NCI-H748 treated with DMSO at 0.1 percent for 48 hours (cell line): ENCODE measurements around the gene SSUH2.
"Not testable (repeated sequence)": the region's sequence is repeated elsewhere in the genome, so short reads cannot be mapped to it uniquely, and the experiment has no call there.

Experiments
- DNase-seq: peaks from one replicate; lab custom pipeline; 2025; lab: John Stamatoyannopoulos, UW

The SSUH2 gene

DNA sequence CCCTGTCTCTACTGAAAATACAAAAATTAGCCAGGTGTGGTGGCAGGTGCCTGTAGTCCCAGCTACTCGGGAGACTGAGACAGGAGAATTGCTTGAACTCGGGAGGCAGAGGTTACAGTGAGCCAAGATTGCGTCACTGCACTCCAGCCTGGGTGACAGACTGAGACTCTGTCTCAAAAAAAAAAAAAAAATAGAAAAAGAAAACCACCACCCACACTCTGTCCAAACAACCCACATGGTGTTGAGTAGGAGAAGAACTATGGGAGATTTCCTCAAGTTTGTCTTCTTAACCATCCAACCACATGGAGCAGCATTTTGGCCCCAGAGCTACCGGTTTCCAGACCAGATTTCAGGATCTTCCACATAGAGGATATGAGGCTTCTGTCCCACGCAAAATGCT, 64.2 kb downstream of the SSUH2 start:
- not testable (repeated sequence) for DNase-seq

DNA sequence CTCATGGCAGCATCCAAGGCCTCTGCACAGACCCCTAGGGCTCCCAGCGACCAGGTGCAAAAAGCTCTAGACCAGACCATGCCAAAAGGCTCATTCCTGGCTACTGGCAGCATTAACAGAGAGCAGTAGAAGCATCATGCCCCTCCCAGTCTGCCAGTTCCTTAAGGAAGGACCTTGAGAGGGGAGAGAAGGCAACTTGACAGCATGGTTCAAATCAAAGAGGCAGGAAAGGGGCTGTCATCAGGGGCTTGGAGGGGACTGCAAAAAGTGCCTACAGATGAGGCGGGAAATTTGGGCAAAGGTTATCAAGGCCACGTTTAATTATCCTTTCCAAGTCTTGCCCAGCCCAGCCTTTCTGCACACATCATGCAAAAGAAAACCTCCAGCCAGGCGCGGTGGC, 64.7 kb downstream of the SSUH2 start:
- no peak for DNase-seq

DNA sequence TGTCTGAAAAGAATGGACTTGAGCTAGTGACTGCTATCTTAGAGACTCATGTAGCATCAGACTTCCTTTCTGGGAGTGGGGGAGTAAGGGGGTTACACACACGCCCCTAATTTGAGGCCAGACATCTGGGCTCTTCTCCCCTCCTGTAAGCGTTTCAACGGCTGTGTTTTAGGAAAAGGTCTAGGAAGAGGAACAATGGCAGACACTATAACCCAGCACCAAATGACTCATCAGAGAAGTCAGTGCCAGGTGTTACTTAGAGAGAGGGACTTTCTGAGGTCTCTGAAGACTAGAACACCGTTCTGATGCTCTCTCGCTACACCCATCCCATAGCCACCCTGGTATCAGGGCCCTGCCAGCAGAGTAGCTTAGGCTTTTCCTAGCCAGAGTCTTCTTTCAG, 65.5 kb downstream of the SSUH2 start:
- no peak for DNase-seq

DNA sequence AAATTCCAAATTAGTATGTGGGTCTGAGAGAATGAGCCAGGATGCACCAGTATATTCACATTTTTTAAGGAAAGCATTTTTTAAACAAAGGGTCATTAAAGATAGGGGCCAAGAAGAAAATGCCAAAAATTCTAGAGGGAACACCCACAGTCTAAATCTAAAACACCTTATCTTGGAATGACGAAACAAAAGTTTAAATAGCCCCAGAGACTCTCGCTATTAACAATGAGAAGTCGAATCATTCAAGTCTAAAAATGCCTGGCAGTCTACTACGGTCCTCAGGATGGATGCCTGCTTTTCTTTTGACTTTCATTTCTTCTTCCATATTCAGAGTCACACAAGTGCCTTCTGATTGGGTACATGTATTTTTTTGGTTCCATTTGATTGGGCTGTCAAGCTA, 66.3 kb downstream of the SSUH2 start:
- no peak for DNase-seq

DNA sequence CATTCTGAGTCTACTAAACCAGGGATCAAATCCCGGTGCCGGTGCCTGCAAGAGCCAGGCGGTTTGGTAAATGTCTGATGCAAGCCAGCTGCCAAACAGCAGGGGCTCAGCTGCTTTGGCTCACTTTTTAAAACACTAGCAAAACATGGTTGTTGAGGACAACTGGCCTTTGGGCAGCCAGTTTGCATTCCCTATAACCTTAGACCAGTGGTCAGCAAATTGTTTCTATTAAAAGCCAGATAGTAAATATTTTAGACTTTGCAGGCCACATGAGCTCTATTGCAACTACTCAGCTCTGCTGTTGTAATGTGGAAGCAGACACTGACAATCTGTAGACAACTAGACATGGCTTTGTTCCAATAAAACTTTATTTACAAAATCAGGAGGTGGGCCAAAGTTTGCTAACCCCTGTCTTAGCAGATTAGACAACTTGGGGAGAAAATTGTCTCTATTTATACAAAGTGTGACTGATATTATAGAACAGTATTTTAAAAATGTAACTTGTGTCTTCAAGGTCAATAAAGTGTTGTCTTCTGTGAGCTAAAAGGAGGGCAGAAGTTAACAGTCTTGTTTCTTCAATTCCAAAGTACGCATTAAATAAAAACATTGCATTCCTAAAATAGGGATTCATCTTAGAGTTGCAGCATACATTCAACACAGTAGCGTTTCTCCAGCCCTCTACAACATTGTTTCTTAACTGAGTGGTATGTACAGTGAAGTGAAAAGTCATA, 67.6 kb downstream of the SSUH2 start:
- DNase-seq: no peak

DNA sequence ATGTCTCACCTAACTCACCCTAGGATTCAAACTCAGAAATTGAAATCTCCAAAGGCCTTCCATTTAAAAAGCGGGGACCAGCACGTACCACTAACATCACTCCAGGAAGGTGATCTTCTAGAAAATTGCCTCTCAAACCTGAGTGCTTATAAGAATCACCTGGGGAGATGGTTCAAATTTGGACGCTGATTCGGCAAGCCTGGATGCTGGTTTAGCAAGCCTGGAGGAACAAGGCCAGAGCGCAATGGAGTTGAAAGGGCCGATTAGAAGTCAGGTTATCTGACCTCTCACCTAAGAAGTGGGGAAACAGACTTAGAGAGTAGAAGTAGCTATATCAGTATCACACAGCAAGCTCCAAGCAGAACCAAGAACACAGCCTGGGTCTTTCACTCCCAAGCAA, 68.2 kb downstream of the SSUH2 start:
- no peak for DNase-seq

DNA sequence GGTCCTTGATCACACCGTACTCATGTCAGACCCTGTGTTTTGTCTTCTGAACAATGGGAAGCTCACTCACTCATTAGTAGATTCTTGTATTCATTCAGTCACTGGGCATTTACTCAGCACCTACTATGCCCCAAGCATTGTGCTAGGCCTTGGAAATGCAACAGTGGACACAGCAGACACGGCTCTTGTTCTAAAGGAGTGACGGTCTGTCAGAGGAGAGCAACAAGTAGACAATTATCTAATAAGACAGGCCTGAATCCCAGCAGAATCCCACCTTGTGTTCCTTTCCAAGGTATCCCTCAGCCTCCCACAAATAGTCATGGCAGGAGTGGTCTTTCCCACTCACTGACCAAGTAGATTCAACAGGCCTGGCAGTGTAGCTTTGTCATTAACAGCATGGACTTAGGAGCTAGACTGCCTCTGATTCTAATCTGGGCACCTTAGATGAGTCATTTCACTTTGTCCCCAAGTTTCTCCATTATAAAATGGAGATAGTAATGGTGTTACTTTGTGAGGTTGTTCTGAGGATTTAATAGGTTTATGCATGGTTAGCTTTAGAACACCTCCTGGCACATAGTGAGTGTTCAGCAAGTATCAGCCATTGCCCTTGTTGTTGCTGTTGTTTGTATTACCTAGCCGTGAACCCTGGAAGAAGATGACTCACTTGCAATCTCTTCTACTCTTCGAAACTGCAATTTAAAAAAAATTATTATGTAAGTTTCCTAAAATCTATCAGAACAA, 69.1 kb downstream of the SSUH2 start:
- DNase-seq: no peak

DNA sequence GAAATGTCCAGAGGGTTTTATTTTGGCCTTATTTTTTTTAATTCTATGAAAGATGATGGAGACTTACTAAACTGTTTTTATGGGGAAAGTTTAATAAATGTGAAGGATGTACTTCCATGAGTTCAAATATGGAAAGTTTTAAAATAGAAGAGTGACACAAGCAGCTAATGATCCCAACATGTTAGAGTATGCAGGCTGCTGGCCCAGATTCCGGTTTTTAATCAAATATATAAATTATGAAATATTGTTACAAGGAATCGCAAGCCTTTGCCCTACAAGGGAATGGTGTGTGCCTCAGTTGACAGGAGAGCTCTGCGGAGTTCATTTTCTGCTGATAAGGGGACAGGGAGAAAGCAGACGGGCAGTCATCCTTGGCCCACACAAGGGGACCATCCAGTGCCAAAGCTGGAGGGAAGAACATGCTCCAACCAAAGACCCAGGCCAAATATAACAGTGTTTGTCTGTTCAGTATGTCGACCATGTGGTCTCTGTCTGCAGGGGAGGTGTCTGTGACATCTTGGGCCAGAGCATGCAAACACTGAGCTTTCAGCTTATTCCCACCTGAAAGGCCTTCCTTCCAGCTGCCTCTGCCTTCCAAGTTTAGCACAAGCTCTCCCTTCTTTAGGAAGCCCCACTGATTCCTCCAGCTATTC, 69.8 kb downstream of the SSUH2 start:
- no peak for DNase-seq

DNA sequence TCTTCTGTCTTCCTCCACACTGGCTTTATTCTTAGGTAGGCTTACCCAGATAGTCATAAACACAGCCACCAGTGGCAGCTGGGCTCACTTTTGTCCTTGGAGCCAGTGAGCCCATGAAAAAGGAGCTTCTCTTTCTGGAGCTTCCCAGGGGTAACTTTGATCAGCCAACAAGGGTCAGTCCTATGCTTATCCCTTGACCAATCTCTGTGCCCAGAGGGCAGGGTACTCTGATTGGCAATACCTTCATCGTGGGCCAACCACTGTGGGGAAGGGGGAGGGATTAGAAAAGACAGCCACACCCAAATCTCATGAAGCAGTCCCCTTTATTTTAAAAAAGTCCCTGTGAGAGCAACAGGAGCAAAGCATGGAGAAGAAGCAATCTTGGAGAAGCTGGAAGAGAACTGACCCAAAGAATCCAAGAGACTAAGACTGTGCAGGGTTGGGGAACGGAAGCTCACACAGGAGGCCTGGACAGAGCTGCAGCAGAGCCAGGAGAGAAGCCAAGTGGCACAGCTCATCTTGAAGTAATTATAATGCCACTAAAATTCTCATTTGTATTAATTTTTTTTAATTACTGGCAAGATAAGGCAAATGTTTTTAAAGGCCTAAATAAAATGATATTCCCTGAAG, 70.4 kb downstream of the SSUH2 start:
- no peak for DNase-seq

DNA sequence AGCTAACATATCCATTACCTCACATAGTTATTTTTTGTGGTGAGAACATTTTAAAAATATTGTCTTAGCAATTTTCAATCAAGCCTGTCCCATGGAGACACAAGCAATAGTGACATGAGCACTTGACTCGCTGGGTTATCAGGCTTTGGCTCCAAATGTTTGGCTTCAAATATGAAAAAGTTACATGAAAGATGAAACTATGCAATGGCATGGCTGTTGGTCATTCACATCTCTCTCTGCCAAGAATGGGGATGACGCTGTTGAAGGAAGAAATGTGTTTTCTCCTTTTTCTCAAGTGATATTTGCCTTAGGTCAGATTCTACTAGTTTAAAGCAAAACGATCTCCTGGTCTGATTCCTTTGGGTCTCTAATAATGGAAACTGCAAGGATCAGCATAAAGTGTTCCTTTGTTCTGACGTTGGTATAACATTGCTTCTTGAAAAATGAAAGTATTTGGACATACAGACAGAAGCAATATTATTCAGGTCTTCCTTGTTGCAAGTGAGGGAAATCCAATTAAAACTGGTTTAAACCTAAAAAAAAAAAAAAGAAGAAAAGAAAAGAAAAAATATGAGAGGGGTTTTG, 71.2 kb downstream of the SSUH2 start:
- DNase-seq: no peak

DNA sequence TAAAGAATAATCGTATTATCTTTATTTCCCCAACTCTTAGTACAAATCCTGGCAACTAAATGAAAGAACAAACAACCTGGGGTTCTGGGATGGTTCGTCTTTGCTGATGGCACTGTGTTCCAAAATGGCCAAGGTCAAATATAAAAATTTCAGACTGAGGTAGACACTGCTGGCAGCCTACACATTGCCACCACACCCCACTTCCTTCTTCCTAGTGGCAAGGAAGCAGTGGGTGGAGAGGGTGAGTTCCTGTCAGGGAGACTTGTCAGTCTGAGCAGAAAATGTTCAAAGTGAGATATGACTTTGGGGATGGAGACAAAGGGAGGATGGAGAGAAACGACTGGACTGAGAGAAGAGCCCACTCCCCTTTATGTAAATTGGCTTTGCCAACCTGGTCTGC, 73.3 kb downstream of the SSUH2 start:
- DNase-seq: no peak
